ENCODE results near the gene SLPI. TPM values are rescaled to one million over a fixed set of nuclear protein-coding genes. Genes with fewer than 3 reads are reported as not detected.

The SLPI gene
- 100 to 1,000 TPM in 3 of 4 donors, 10 to 100 TPM in 1; 97.4 to 632 (median 292) TPM for total RNA-seq

GRCh38 chr20:45254383-45255262 lies at the start of gene SLPI:
Gene SLPI, minus strand, starts transcription at chr20:45254564. Its CDS starts 21 bp downstream, at chr20:45254543.
- 17% methylated on average over 6 of the region's 7 CpGs for WGBS
- TF ChIP-seq POLR2AphosphoS5 (IDR thresholded peaks at IDR 0.05) (peak in 1 of 3 donors; percentile 45), POLR2A (IDR thresholded peaks at IDR 0.05) (no peak)
- Histone ChIP-seq H3K27ac (peak within 1 kb of the TSS; percentile 84), H3K36me3 (no peaks in the 10 kb centered on the region), H3K9me3 (no peaks in the 10 kb centered on the region), H3K4me1 (peaks cover 37% of the 10 kb centered on the region), H3K27me3 (peaks cover 3% of the 10 kb centered on the region), H3K4me3 (peak within 1 kb of the TSS; percentile 28)
- peak in 1 of 2 donors; percentile 74 for DNase-seq (ENCODE audit: low spot score in 2 of 2)

- H3K9me3 ChIP-seq, result no peaks in the 10 kb centered on the region
- H3K4me3 ChIP-seq, result no peak overlapping the region
- WGBS, result 74% methylated on average over 42 of the region's 47 CpGs
- peaks cover 14% of the 10 kb centered on the region for H3K27me3 ChIP-seq
- DNase-seq (ENCODE audit: low spot score in 2 of 2), result no peak
- no peak for TF ChIP-seq CTCF (IDR thresholded peaks at IDR 0.05)
- TF ChIP-seq EP300 (IDR thresholded peaks at IDR 0.05), result no peak
- TF ChIP-seq POLR2AphosphoS5 (IDR thresholded peaks at IDR 0.05), result no peak
- no peak for TF ChIP-seq POLR2A (IDR thresholded peaks at IDR 0.05)
- no peak overlapping the region for H3K27ac ChIP-seq
- H3K36me3 ChIP-seq, result no peaks in the 10 kb centered on the region
- peaks cover 24% of the 10 kb centered on the region for H3K4me1 ChIP-seq
These were observed 49.5 kb upstream of the SLPI start for GRCh38 chr20:45303586-45304463.

- no peak for TF ChIP-seq EP300 (IDR thresholded peaks at IDR 0.05)
- no peak for TF ChIP-seq POLR2A (IDR thresholded peaks at IDR 0.05)
- TF ChIP-seq CTCF (IDR thresholded peaks at IDR 0.05), result no peak
- no peak for TF ChIP-seq POLR2AphosphoS5 (IDR thresholded peaks at IDR 0.05)
- Histone ChIP-seq H3K27me3 (peaks cover 15% of the 10 kb centered on the region), H3K27ac (no peak overlapping the region), H3K4me3 (no peak overlapping the region), H3K36me3 (no peaks in the 10 kb centered on the region), H3K4me1 (peaks cover 5% of the 10 kb centered on the region), H3K9me3 (no peaks in the 10 kb centered on the region)
- WGBS, result 70% methylated on average over 5 of the region's 5 CpGs
- no peak for DNase-seq (ENCODE audit: low spot score in 2 of 2)
These were observed 47.5 kb upstream of the SLPI start for GRCh38 chr20:45301824-45302271.

- Histone ChIP-seq H3K27me3 (peaks cover 9% of the 10 kb centered on the region), H3K27ac (no peak overlapping the region), H3K36me3 (no peaks in the 10 kb centered on the region), H3K4me3 (no peak overlapping the region), H3K9me3 (no peaks in the 10 kb centered on the region), H3K4me1 (no peaks in the 10 kb centered on the region)
- 63% methylated on average over 1 of the region's 4 CpGs for WGBS
- TF ChIP-seq CTCF (IDR thresholded peaks at IDR 0.05) (peak in 1 of 2 donors; percentile 25), POLR2AphosphoS5 (IDR thresholded peaks at IDR 0.05) (no peak)
- DNase-seq (ENCODE audit: low spot score in 2 of 2), result no peak
These were observed 46.6 kb upstream of the SLPI start for GRCh38 chr20:45300961-45301360.

GRCh38 chr20:45299786-45300185 lies 45.4 kb upstream of the SLPI start:
- no peak overlapping the region for H3K27ac ChIP-seq
- H3K4me3 ChIP-seq, result no peak overlapping the region
- H3K27me3 ChIP-seq, result peaks cover 9% of the 10 kb centered on the region
- H3K9me3 ChIP-seq, result no peaks in the 10 kb centered on the region
- no peaks in the 10 kb centered on the region for H3K36me3 ChIP-seq
- H3K4me1 ChIP-seq, result no peaks in the 10 kb centered on the region
- 90% methylated on average over 6 of the region's 6 CpGs for WGBS
- TF ChIP-seq EP300 (IDR thresholded peaks at IDR 0.05) (no peak), POLR2A (IDR thresholded peaks at IDR 0.05) (no peak), CTCF (IDR thresholded peaks at IDR 0.05) (no peak), POLR2AphosphoS5 (IDR thresholded peaks at IDR 0.05) (no peak)
- no peak for DNase-seq (ENCODE audit: low spot score in 2 of 2)
